Measurements from ENCODE around the gene HES5.

Gene HES5

GRCh38 chr1:2498648-2499047 lies 31.4 kb downstream of the HES5 start:
- DNase-seq: no peak

- DNase-seq: no peak
Observed at GRCh38 chr1:2497891-2498290, 32.2 kb downstream of the HES5 start.

DNA sequence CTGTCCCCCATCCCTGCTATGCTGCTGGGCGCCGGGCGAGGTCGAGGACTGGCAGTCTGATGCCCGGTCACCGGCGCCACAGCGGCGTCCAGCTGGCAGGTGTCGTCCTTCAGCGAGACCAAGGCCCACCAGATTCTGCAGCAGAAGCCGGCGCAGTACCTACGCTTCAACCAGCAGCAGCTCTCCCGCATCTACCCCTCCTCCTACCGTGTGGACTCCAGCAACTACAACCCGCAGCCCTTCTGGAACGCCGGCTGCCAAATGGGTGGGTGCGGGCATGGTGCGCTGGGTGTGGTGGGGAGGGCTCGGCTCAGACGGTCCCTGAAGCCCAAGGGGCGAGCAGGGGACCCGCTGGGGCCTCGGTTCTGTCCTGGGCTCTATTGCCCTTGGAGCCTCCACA lies 33.3 kb downstream of the HES5 start:
- no peak for DNase-seq

GRCh38 chr1:2496087-2496622 lies 33.9 kb downstream of the HES5 start:
- DNase-seq: no peak

GRCh38 chr1:2495546-2495945 lies 34.5 kb downstream of the HES5 start:
- DNase-seq: no peak

- DNase-seq: no peak
Observed at GRCh38 chr1:2495026-2495425, 35.0 kb downstream of the HES5 start.

- no peak for DNase-seq
Observed at GRCh38 chr1:2494323-2494693, 35.8 kb downstream of the HES5 start.

DNA sequence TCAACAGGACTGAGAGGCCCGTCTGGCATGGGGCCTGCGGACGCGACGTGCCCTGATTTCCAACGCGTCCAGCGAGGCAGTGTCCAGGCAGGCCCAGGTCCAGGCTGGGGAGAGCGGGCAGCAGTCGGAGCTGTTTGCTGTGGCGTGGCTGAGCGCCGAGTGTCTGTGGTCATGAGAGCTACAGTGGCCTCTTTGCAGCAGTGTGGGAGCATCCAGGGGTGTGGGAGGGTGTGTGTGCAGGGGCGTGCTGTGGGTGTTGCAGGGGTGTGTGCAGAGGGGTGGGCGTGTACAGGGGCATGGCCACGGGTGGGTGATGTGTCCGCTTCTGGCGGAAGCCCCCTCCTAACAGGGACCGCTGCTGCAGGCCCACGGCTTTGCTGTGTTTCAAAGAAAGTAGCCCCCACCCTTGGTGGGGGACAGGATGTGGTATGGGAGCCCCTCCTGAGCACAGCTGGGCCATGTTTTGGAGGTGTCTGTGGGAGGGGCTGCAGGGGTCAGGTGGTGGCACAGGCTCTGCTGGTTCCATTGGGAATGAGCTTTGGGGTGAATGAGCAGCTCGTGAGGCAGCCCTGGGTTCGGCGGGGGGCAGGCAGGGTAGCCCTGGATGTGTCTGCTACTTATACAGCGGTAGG lies 36.3 kb downstream of the HES5 start:
- no peak for DNase-seq

GRCh38 chr1:2493218-2493617 lies 36.8 kb downstream of the HES5 start:
- DNase-seq: no peak

DNA sequence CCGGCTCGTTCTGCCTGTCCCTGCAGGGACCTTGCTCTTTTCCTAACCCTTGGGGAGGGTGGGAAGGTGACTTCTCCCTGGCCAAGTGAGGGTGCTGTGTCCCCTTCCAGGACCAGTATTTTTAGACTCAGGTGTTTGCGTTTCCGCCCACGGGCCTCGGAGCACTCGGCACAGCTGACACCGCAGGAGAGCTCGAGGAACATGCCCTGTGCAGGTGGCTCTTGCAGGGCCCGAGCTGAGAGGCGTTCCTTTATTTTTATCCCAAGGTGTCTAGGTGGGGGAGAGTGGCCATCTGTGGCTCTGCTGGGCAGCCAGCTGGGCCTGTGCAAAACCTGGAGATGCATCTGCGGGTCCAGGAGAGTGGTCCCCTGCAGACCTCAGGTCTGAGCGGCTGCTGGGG lies 38.0 kb downstream of the HES5 start:
- no peak for DNase-seq

- no peak for DNase-seq
Observed at GRCh38 chr1:2489615-2490014, 40.4 kb downstream of the HES5 start.

DNA sequence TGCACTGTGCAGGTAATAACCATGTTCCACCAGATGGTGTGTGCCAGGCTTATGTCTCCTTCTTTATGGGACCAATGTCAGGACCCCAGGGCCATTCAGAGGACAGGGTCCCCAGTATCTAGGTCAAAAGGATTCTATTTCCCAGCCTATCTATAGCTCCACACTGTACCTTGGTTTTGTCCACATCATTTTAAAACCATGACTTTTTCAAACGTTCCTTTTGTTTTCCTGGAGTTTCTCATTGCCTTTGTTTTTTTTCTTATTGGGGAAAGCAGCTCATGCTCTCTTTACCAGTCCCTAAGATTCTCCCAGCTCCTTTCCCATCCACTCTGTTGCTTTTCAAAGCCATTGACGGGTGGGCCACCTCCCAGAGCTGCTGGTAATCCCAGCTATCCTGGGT lies 41.4 kb downstream of the HES5 start:
- no peak for DNase-seq

- no peak for DNase-seq
Observed at GRCh38 chr1:2486558-2486957, 43.5 kb downstream of the HES5 start.

- no peak for DNase-seq
Observed at GRCh38 chr1:2486041-2486440, 44.0 kb downstream of the HES5 start.

- DNase-seq: no peak
Observed at GRCh38 chr1:2483970-2484369, 46.1 kb downstream of the HES5 start.

- DNase-seq: no peak
Observed at GRCh38 chr1:2483026-2483425, 47.0 kb downstream of the HES5 start.

GRCh38 chr1:2482588-2482987 lies 47.5 kb downstream of the HES5 start:
- no peak for DNase-seq

DNA sequence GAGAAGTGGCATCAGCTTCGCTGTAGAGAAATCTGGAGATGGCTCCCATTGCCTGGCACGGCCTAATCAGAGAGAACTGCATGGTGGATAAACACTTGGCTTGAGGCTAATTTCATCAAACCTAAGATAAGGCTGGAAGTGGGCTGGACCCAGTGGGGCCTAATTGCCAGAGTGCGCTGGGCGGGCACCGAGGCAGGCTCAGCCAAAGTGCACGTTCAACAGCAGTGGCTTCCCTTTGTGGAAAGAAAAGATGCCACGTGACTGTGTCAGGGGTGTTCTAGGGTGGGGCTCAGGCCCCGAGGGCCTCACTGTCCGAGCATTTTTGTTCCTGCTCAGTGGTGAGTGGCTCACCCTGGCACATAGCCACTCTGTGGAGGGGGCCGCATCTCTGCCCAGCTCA lies 48.2 kb downstream of the HES5 start:
- no peak for DNase-seq

DNA sequence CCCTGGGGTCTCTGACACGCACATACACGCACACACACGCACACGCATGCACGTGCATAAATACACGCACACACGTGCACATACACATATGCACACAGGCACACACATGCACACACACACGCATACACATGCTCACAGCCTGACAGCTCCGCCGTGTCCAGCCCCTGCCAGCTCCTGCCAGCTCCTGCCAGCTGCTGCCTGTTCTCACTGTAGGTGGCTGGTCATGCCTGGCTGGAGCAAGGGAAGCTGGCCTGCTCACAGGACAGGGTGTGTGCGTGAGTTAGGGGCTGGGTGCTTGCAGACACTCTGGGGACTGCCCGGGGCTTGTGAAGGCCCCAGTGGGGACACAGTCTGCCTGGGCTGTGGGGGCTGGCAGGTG lies 49.1 kb downstream of the HES5 start:
- DNase-seq: no peak

- DNase-seq: no peak
Observed at GRCh38 chr1:2480236-2480985, 49.7 kb downstream of the HES5 start.

GRCh38 chr1:2479618-2480017 lies 50.4 kb downstream of the HES5 start:
- DNase-seq: no peak

DNA sequence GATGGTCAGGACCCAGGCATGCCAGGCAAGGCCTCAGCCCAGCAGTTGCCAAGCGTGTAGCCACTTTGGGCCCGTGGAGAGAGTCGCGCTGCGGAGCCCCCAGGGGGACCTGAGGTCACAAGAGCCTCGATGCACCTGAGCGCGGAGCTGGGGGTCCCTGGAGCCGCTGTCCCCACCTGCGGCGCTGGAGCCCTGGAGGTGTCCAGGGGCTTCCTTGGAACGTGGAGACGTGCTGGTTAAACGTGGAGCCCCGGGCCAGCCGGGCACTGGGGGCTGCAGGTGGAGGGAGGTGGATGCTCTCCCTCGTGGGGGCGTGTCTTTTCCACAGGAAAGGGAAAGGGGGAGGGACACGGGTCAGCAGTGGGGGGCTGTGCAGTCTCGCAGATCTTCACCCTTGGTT lies 50.9 kb downstream of the HES5 start:
- no peak for DNase-seq
